Stimulated activated memory B cell treated with anti-CD40 and anti-IgM and Interleukin-4, amounts not matched to agents 10 μg/mL and 1 μg/mL and 100 μg/mL, for 72 hours (primary cell): ENCODE measurements around the gene SEC14L6.
"Not testable (repeated sequence)": the region's sequence is repeated elsewhere in the genome, so short reads cannot be mapped to it uniquely, and the experiment has no call there.

Experiments
- ATAC-seq: fragments of 150-1000 bp; cut with Tn5 transposase; 2 replicates; pipeline ENCODE4 v1.10.0; 2021
- H3K27ac Mint-ChIP-seq: one replicate; pipeline ENCODE4 v1.8.0; 2022; ENCODE audit warnings: mild to moderate bottlenecking, mixed read lengths
- H3K27me3 Mint-ChIP-seq: one replicate; pipeline ENCODE4 v1.8.0; 2022; ENCODE audit warnings: mixed read lengths
- H3K36me3 Mint-ChIP-seq: one replicate; pipeline ENCODE4 v1.8.0; 2022; ENCODE audit warnings: mixed read lengths
- H3K4me1 Mint-ChIP-seq: one replicate; pipeline ENCODE4 v1.8.0; 2022; ENCODE audit warnings: mixed read lengths
- H3K4me3 Mint-ChIP-seq: one replicate; pipeline ENCODE4 v1.8.0; 2022; ENCODE audit warnings: mild to moderate bottlenecking, moderate library complexity, mixed read lengths
- H3K9me3 Mint-ChIP-seq: one replicate; pipeline ENCODE4 v1.8.0; 2022; ENCODE audit warnings: mixed read lengths

SEC14L6 gene

DNA sequence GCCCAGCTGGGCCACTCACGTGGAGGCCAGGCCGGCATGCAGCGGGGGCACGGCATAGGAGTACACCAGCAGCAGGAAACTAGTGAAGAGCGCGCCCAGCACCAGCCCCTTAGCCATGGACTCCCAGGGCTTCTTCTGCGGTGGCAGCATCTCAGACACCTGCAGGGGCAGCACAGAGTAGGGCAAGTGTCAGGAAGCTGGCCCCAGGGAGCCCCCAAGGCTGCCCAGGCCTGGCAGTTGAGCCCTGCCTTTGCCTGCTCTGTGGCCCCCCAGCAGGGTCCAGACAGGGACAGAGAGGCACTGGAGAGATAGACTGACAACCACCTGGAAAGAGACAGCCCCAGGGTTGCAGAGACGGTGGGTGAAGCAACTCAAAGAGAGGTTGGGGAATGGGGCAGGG is 10.7 kb upstream of the SEC14L6 start:
- Mint-ChIP-seq H3K4me3 (no peak overlapping the region), H3K9me3 (no peaks in the 10 kb centered on the region), H3K27me3 (peaks cover 15% of the 10 kb centered on the region), H3K4me1 (no peaks in the 10 kb centered on the region), H3K36me3 (no peaks in the 10 kb centered on the region), H3K27ac (no peak overlapping the region)
- ATAC-seq: no peak

DNA sequence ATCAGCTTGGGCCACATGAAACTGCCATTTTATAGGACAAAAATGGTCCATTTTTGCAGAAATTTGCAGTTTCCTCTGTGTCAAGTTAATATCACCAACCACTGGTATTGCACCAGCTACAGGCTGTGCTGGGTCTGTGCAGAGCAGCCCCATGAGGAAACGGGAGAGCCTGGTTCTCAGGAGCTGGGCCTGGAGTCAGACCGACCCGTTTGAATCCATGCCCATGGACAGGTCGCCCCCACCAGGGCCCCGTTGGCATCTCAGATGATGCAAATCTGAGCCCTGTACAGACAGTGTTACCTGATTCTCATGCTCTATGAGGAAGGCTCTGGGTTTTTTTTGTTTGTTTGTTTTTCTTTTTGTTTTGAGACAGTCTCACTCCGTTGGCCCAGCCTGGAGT is 9.8 kb upstream of the SEC14L6 start:
- Mint-ChIP-seq H3K27ac (no peak overlapping the region), H3K36me3 (no peaks in the 10 kb centered on the region), H3K27me3 (peaks cover 10% of the 10 kb centered on the region), H3K4me3 (no peak overlapping the region), H3K9me3 (no peaks in the 10 kb centered on the region), H3K4me1 (no peaks in the 10 kb centered on the region)
- ATAC-seq: peak; percentile 24

DNA sequence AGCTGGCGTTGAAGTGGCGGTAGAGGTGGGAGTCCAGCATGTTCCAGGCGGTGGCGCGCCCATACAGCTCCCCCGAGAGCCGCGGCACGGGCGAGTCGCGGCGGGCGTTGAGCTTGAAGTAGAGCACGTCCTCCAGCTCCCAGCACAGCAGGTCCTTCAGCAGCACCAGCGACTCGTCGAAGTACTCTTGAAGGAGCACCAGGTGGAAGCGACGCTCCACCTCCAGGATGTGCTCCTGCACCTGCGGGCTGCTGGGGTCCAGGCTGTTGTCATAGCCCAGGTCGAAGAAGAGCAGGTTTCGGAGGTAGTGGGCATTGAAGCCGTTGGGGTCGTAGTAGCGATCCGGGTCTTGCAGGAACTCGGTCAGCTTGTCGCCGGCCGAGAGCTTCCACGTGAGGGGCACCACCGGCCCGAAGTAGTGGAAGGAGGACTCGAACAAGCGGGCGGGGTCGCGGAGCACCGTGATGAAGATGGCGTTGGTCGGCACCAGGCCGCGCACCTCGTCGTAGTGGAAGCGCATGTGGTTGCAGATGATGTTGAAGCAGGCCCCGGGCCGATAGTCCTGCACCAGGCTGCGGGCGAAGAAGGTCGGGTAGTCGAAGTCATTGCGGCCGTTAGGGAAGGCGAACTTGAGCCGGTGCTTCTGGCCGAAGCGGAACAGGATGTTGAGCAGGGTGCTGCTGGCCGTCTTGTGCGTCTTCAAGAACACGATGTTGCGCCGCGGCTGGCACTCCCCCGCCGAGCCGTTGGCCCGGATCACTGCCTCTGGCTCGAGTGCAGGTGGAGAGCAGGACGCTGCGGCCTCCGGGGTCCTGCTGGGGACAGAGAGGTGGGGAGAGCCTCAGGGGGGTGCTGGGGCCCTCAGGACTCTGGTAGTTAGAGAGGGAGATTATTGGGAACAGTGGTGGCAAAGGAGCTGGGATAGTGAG is 9.0 kb upstream of the SEC14L6 start:
- Mint-ChIP-seq H3K27me3 (peaks cover 1% of the 10 kb centered on the region), H3K4me1 (no peaks in the 10 kb centered on the region), H3K36me3 (no peaks in the 10 kb centered on the region), H3K27ac (no peak overlapping the region), H3K4me3 (no peak overlapping the region), H3K9me3 (no peaks in the 10 kb centered on the region)
- ATAC-seq: peak; percentile 17

DNA sequence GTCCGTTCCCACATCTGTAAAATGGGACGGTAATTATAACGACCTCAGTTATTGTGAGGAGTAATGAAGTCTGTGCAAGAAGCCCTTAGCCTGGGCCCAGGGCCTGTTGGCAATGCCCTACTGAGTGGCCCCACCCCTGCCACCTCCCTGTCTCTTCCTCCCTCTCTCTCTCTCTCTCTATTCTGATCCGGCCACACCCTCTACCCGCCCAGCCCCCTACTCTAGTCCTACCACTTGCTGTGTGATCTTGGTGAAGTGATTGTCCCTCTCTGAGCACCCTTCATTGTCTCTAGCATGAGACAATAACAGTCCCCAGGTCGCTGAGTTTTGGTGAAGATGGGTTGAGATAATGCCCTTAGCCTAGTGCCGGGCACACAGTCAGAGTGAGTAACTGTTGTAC is 7.4 kb upstream of the SEC14L6 start:
- Mint-ChIP-seq H3K36me3 (no peaks in the 10 kb centered on the region), H3K27ac (no peak overlapping the region), H3K9me3 (no peaks in the 10 kb centered on the region), H3K4me1 (no peaks in the 10 kb centered on the region), H3K27me3 (peaks cover 12% of the 10 kb centered on the region), H3K4me3 (no peak overlapping the region)
- no peak for ATAC-seq

DNA sequence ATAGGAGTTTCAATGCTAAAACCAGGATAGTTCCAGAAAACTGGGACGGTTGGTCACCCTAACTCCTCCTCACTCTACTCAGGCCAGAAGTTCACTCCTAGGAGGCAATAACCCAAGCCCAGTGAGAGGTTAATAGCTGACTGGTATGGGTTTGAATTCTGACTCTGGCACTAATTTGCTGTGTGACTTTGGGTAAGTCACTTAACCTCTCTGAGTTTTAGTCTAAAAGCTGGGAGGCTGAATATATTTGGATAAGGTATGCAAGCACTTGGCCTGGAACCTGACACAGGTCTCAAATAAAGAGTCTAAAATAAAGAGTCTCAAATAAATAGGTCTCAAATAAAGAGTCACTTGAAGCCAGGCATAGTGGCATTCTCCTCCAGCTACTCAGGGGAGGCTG is 6.2 kb upstream of the SEC14L6 start:
- Mint-ChIP-seq H3K27me3 (peaks cover 23% of the 10 kb centered on the region), H3K36me3 (no peaks in the 10 kb centered on the region), H3K4me1 (no peaks in the 10 kb centered on the region), H3K4me3 (no peak overlapping the region), H3K9me3 (no peaks in the 10 kb centered on the region), H3K27ac (no peak overlapping the region)
- no peak for ATAC-seq

DNA sequence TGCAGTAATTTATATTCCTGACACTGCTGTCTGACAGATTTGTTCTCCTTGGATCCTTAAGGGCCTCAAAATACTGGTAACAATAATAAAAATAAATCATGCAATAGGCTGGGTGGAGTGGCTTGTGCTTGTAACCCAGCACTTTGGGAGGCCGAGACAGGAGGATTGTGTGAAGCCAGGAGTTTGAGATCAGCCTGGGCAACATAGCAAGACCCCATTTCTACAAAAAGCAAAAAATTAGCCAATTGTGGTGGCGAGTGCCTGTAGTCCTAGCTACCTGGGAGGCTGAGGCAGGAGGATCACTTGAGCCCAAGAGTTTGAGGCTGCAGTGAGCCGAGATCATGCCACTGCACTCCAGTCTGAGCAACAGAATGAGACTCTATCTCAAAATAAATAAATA is 5.3 kb upstream of the SEC14L6 start:
- not testable (repeated sequence) for H3K9me3 Mint-ChIP-seq, H3K36me3 Mint-ChIP-seq, H3K4me3 Mint-ChIP-seq, H3K4me1 Mint-ChIP-seq, H3K27ac Mint-ChIP-seq, ATAC-seq
- peaks cover 28% of the 10 kb centered on the region for H3K27me3 Mint-ChIP-seq

DNA sequence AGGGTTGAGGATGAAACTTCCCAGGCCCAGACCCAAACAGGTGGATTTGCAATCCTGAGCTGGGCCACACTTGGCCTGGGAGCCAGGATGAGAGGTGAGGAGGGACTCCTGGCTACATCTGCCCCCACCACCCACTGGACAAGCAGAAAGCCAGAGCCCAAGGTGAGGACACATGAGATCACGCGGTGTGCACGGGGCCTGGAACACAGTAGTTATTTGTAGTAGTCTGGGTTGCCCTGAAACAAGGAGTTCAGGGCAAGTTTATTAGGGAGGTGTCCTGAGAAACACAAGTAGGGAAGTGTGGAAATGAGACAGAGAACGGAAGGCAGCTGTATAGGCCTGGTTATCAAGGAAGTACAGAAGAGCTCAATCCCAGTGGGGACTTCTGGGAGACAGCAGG is 647 bp upstream of the SEC14L6 start:
- no peak for ATAC-seq
- Mint-ChIP-seq H3K27me3 (peaks cover 66% of the 10 kb centered on the region), H3K9me3 (no peaks in the 10 kb centered on the region), H3K36me3 (no peaks in the 10 kb centered on the region), H3K4me1 (no peaks in the 10 kb centered on the region), H3K27ac (no peak overlapping the region), H3K4me3 (no peak overlapping the region)

DNA sequence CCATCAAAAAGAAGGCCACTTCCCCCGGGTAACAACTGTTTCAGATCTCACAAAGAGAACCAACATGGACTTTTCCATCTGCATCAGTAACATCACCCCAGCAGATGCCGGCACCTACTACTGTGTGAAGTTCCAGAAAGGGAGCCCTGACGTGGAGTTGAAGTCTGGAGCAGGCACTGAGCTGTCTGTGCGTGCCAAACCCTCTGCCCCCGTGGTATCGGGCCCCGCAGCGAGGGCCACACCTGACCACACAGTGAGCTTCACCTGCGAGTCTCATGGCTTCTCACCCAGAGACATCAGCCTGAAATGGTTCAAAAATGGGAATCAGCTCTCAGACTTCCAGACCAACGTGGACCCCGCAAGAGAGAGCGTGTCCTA is 3.7 kb downstream of the SEC14L6 start:
- Mint-ChIP-seq H3K4me1 (no peaks in the 10 kb centered on the region), H3K27me3 (peaks cover 75% of the 10 kb centered on the region), H3K36me3 (no peaks in the 10 kb centered on the region), H3K9me3 (no peaks in the 10 kb centered on the region), H3K4me3 (no peak overlapping the region), H3K27ac (no peak overlapping the region)
- ATAC-seq: no peak

DNA sequence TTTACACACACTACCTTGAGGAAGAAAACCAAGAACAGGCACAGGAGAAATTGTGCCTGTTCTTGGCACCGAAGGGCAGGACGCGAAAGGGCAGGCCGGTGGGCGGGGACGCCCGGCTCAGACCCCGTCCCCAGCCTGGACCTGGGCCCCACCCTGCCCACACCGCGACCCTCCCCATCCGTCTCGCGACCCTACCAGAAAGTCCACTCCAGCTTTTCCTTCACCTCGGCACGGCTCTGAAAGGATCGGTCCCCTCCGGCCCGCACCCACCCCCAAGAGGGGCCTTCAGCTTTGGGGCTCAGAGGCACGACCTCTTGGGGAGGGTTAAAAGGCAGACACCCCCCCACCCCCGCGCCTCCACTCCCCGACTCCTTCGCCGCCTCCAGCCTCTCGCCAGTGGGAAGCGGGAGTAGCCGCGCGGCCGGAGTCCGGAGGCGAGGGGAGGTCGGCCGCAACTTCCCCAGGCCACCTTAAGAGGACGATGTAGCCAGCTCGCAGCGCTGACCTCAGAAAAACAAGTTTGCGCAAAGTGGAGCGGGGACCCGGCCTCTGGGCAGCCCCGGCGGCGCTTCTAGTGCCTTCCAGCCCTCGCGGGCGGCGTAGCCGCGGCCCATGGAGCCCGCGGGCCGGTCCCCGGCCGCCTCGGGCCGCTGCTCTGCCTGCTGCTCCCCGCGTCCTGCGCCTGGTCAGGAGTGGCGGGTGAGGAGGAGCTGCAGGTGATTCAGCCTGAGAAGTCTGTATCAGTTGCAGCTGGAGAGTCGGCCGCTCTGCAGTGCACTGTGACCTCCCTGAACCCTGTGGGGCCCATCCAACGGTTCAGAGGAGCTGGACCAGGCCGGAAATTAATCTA is 4.4 kb downstream of the SEC14L6 start:
- H3K9me3 Mint-ChIP-seq: no peaks in the 10 kb centered on the region
- no peak overlapping the region for H3K4me3 Mint-ChIP-seq
- H3K4me1 Mint-ChIP-seq: no peaks in the 10 kb centered on the region
- H3K27ac Mint-ChIP-seq: no peak overlapping the region
- H3K36me3 Mint-ChIP-seq: no peaks in the 10 kb centered on the region
- peaks cover 75% of the 10 kb centered on the region for H3K27me3 Mint-ChIP-seq
- peak; percentile 18 for ATAC-seq

DNA sequence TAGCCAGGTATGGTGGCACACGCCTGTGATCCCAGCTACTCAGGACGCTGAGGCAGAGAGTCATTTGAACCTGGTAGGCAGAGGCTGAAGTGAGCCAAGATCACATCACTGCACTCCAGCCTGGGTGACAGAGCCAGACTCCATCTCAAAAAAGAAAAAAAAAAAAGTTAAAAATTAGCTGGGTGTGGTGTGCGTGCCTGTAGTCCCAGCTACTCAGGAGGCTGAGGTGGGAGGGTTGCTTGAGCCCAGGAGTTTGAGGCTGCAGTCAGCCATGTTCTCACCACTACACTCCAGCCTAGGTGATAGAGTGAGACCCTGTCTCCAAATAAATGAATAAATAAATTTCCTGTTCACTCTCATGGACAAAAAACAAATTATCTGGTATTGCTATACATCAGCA is 5.0 kb downstream of the SEC14L6 start:
- H3K4me1 Mint-ChIP-seq, H3K27ac Mint-ChIP-seq, H3K4me3 Mint-ChIP-seq: not testable (repeated sequence)

DNA sequence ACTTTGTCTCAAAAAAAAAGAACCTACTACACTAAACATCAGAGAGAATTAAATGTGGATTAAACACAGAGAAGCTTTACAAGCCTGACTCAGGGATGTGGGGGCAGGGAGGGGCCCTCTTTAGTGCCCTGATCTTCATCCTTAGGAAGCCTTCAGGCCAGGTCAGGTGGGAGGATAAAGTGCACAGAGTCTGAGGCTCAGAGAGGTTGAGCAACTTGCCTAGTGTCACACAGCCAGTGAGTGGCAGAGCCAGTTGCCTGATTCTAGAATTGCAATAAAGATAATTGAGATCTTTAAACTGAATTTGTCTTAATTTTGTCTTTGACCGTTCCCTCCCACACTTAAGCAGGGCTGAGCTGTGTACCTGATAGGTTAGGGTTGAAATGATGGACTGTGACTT is 7.2 kb downstream of the SEC14L6 start:
- no peaks in the 10 kb centered on the region for H3K36me3 Mint-ChIP-seq
- ATAC-seq: no peak
- peaks cover 54% of the 10 kb centered on the region for H3K27me3 Mint-ChIP-seq
- H3K9me3 Mint-ChIP-seq: no peaks in the 10 kb centered on the region
- no peak overlapping the region for H3K27ac Mint-ChIP-seq
- peaks cover 14% of the 10 kb centered on the region for H3K4me1 Mint-ChIP-seq
- no peak overlapping the region for H3K4me3 Mint-ChIP-seq

More for the DNA sequence above, 5.0 kb downstream of the SEC14L6 start:
- H3K27me3 Mint-ChIP-seq: peaks cover 69% of the 10 kb centered on the region
- not testable (repeated sequence) for H3K36me3 Mint-ChIP-seq, ATAC-seq, H3K9me3 Mint-ChIP-seq

DNA sequence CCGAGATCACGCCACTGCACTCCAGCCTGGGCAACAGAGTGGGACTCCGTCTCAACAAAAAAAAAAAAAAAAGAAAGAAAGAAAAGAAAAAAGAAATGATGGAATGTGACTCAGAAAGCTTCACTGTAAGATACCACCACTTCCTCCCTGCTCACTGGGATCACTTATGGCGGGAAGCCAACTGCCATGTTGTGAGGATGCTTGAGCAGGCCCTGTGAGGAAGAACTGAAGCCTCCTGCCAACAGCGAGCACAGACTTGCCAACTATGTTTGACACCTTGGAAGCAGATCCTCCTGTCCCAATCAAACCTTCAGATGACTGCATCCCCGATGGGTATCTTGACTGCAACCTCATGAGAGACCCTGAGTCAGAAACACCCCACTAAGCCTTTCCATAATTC is 8.3 kb downstream of the SEC14L6 start:
- Mint-ChIP-seq H3K4me3 (no peak overlapping the region), H3K9me3 (no peaks in the 10 kb centered on the region), H3K27ac (no peak overlapping the region), H3K4me1 (peaks cover 14% of the 10 kb centered on the region), H3K36me3 (no peaks in the 10 kb centered on the region), H3K27me3 (peaks cover 51% of the 10 kb centered on the region)
- ATAC-seq: no peak

DNA sequence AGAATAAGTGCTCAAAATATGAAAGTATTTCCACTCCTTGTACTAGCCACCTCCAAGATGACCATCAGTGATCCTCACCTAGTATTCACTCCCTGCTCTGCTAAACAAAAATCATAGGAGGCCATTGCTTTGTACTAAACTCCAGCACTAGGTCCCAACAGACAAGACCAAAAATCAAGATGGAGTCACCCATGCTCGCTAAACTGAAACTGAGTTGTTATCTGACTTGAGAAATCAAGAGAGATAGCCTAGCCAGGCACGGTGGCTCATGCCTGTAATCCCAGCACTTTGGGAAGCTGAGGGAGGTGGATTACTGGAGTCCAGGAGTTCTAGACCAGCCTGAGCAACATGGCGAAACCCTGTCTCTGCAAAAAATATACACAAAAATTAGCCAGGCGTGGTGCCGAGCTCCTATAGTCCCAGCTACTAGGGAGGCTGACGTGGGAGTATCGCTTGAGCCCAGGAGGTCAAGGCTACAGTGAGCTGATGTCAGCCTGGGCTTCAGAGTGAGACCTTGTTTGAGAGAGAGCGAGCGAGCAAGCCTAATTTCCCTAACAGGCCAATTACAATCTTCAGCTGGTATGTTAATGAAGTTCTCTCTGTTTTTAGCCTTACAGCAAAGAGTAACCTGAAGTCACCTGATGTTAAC is 9.3 kb downstream of the SEC14L6 start:
- Mint-ChIP-seq H3K4me1 (peaks cover 14% of the 10 kb centered on the region), H3K36me3 (no peaks in the 10 kb centered on the region), H3K27me3 (peaks cover 51% of the 10 kb centered on the region), H3K9me3 (no peaks in the 10 kb centered on the region), H3K27ac (no peak overlapping the region), H3K4me3 (no peak overlapping the region)
- ATAC-seq: no peak

DNA sequence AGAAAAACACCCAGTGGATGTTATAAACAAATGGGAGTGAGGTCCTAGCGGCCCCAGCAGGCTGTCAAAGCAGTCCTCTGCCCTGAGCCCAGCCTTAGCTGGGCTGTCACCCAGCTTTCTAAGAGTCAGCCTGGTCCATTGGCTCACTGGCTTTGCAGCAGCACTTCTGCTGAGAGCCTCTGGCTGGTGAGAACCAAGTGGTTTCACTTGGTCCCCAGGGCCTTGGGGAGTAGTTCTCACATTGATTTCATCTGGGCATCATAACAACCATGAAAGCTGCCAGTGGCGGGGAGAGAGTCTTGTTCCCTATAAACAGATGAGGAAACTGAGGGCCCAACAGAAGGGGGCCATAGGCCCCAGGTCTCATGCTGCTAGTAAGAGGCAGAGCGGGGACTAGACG is 11.4 kb downstream of the SEC14L6 start:
- peak; percentile 18 for ATAC-seq
- no peak overlapping the region for H3K4me3 Mint-ChIP-seq
- no peaks in the 10 kb centered on the region for H3K9me3 Mint-ChIP-seq
- H3K27me3 Mint-ChIP-seq: peaks cover 38% of the 10 kb centered on the region
- H3K36me3 Mint-ChIP-seq: no peaks in the 10 kb centered on the region
- H3K4me1 Mint-ChIP-seq: peaks cover 14% of the 10 kb centered on the region
- H3K27ac Mint-ChIP-seq: no peak overlapping the region
